Bronchial epithelial cell (primary cell): ENCODE results near the gene PDXP. TPM values are rescaled to one million over a fixed set of nuclear protein-coding genes. Genes with fewer than 3 reads are reported as not detected.

ENCODE experiments used
- DNase-seq: peaks from one replicate; pipeline ENCODE4 v3.0.0-alpha.2; 2010; ENCODE audit warnings: low read depth
- FAIRE-seq: peaks from 2 replicates; lab custom pipeline; 2011; peaks lifted over from hg19 to GRCh38; lab: Jason Lieb, UNC
- H3K27me3 ChIP-seq: 2 replicates; pipeline ENCODE4 v1.5.1; 2011; ENCODE audit warnings: low read length; ENCODE audit not compliant: control insufficient read depth, insufficient read depth
- H3K36me3 ChIP-seq: 2 replicates; pipeline ENCODE4 v1.5.1; 2011; ENCODE audit warnings: low read length; ENCODE audit not compliant: control insufficient read depth, insufficient read depth
- H3K4me3 ChIP-seq: 2 replicates; pipeline ENCODE4 v1.5.1; 2011; ENCODE audit warnings: mild to moderate bottlenecking, low read depth, low read length, control low read depth
- CTCF ChIP-seq: IDR thresholded peaks from 2 replicates; pipeline ENCODE4 v1.5.1; 2011; ENCODE audit warnings: mild to moderate bottlenecking, moderate library complexity, low read length, control low read depth, inconsistent platforms; ENCODE audit not compliant: insufficient read depth, severe bottlenecking
- total RNA-seq: library from RNA; depleted of rRNA; stranded (reverse); fragments of >200 nt; gene quantifications from 2 replicates; pipeline ENCODE4 v1.2.1, GENCODE V29; 2014

Gene PDXP
- total RNA-seq, 1 donor from 2014 or later, result 3.4 TPM

- Histone ChIP-seq H3K4me3 (no peak overlapping the region), H3K27me3 (no peaks in the 10 kb centered on the region), H3K36me3 (peaks cover 17% of the 10 kb centered on the region)
- no peak for DNase-seq
- no peak for FAIRE-seq
- no peak for TF ChIP-seq CTCF
Measured at GRCh38 chr22:37626144-37626543, 32.4 kb upstream of the PDXP start.

DNA sequence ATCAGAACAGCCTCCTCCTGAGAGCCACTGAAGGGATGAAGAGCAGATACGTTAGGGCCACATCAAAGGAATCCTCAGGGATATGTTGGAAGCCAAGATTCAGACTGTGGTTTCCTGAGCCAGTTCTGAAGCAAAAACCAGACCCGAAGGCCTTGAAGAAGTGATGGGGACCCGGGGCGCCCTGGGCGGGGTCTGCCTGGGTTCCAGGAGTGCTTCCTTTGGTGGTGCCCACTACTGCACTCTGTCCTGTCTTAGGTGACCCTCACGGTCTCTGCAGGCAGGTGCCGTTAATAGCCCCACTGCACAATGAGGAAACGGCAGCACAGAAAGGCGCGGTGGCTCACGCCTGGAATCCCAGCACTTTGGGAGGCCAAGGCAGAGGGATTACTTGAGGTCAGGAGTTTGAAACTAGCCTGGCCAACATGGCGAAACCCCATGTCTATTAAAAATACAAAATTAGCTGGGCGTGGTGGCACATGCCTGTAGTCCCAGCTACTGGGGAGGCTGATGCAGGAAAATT is 31.9 kb upstream of the PDXP start:
- peaks cover 17% of the 10 kb centered on the region for H3K36me3 ChIP-seq
- H3K4me3 ChIP-seq, result no peak overlapping the region
- FAIRE-seq, result no peak
- no peaks in the 10 kb centered on the region for H3K27me3 ChIP-seq
- no peak for TF ChIP-seq CTCF
- no peak for DNase-seq

DNA sequence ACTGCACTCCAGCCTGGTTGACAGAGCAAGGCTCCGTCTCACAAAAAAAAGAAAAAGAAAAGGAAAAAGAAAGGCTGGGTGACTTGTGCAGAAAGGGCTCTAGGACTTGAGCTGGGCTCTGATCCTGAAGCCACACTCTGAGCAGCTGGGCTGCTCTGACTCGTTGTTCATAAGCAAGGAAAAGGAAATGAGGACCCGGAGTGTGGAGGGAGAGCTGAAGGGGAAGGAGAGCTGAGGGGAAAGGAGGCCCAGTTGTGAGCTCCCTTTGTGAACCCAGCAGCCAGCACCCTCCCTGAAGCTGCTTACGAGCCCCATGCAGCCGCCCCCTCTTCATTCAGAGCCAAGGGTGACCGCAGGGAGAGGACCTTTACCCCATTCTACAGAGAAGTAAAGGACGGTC is 31.4 kb upstream of the PDXP start:
- Histone ChIP-seq H3K36me3 (peaks cover 18% of the 10 kb centered on the region), H3K4me3 (no peak overlapping the region), H3K27me3 (no peaks in the 10 kb centered on the region)
- DNase-seq, result no peak
- no peak for TF ChIP-seq CTCF
- FAIRE-seq, result no peak

DNA sequence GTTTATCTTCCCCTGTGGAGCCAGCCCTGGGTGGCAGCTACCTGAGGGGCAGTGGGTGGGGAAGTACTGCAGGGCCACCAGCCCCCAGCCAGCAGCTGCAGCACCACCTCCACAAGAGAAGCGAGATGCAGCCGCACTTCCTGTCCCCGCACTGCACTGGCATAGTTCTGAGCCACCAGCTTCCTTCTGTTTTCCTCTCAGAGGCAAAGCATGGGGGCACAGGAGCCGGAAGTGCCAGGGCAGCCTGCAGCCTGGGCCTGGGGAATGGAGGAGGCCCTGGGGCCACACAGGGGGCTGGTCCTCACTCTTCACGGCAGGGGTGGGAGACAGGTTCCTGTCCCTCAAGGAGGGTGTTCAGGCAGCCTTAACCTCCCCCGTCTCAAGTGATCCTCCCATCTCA is 31.0 kb upstream of the PDXP start:
- DNase-seq (no peak), FAIRE-seq (no peak)
- Histone ChIP-seq H3K4me3 (no peak overlapping the region), H3K27me3 (no peaks in the 10 kb centered on the region), H3K36me3 (peaks cover 20% of the 10 kb centered on the region)
- no peak for TF ChIP-seq CTCF

- TF ChIP-seq CTCF, result no peak
- H3K27me3 ChIP-seq, result no peaks in the 10 kb centered on the region
- FAIRE-seq (no peak), DNase-seq (no peak)
- no peak overlapping the region for H3K4me3 ChIP-seq
- peaks cover 17% of the 10 kb centered on the region for H3K36me3 ChIP-seq
Measured at GRCh38 chr22:37628830-37629229, 29.7 kb upstream of the PDXP start.

DNA sequence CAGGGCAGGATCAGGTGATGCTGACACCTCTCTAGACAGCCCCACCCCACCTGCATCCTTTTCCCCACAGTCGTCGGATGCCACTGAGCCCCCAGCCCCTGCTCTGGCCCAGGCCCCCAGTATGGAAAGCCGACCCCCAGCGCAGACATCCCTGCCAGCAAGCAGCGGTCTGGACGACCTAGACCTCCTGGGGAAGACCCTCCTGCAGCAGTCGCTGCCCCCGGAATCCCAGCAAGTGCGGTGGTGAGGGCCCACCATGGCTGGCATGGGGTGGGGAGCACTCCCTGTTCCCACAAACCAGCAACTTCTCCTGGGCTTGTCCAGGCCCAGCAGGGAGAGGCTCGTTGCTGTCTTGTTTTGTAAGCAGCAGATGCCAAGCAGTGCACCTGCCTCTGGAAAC is 28.6 kb upstream of the PDXP start:
- H3K27me3 ChIP-seq, result no peaks in the 10 kb centered on the region
- FAIRE-seq (no peak), DNase-seq (no peak)
- H3K4me3 ChIP-seq, result no peak overlapping the region
- no peak for TF ChIP-seq CTCF
- peaks cover 15% of the 10 kb centered on the region for H3K36me3 ChIP-seq
